GM15510 (cell line): ENCODE results near the gene ZBTB32.

Experiments used
- POLR2A ChIP-seq: IDR thresholded peaks from 3 replicates; pipeline ENCODE4 v1.6.1; 2011; ENCODE audit warnings: borderline replicate concordance; ENCODE audit not compliant: insufficient read length; ENCODE audit errors: extremely low read depth

Gene ZBTB32

GRCh38 chr19:35745328-35746086 is 41.1 kb downstream of the ZBTB32 start, which contains the start of the genes PSENEN and U2AF1L4:
Gene PSENEN, plus strand, starts transcription at chr19:35745651. Its CDS starts 280 bp downstream, at chr19:35745931.
Gene U2AF1L4, minus strand, starts transcription at chr19:35745418. Its CDS starts 27 bp downstream, at chr19:35745391.
- TF ChIP-seq POLR2A = no peak

- TF ChIP-seq POLR2A = no peak
Measured at GRCh38 chr19:35746087-35746462, 41.7 kb downstream of the ZBTB32 start.

GRCh38 chr19:35746531-35746930 is 42.2 kb downstream of the ZBTB32 start:
- no peak for TF ChIP-seq POLR2A

- TF ChIP-seq POLR2A = peak; percentile 66
Measured at GRCh38 chr19:35748106-35749020, 44.0 kb downstream of the ZBTB32 start, which contains the start of gene LIN37. Gene LIN37, plus strand, starts transcription at chr19:35748576. Its CDS starts 149 bp downstream, at chr19:35748725.

- no peak for TF ChIP-seq POLR2A
Measured at GRCh38 chr19:35750167-35750566, 45.8 kb downstream of the ZBTB32 start.

- no peak for TF ChIP-seq POLR2A
Measured at GRCh38 chr19:35751839-35752745, 47.7 kb downstream of the ZBTB32 start.

- TF ChIP-seq POLR2A = no peak
Measured at GRCh38 chr19:35752746-35753350, 48.5 kb downstream of the ZBTB32 start.

GRCh38 chr19:35753634-35754369 is 49.4 kb downstream of the ZBTB32 start:
- no peak for TF ChIP-seq POLR2A

GRCh38 chr19:35754370-35755130 is 50.2 kb downstream of the ZBTB32 start:
- no peak for TF ChIP-seq POLR2A

GRCh38 chr19:35755131-35755549 is 50.8 kb downstream of the ZBTB32 start:
- no peak for TF ChIP-seq POLR2A

- no peak for TF ChIP-seq POLR2A
Measured at GRCh38 chr19:35755550-35756376, 51.4 kb downstream of the ZBTB32 start.
